CD1c-positive myeloid dendritic cell (primary cell): ENCODE data around the gene HSD11B1.
"Not testable (repeated sequence)": the region's sequence is repeated elsewhere in the genome, so short reads cannot be mapped to it uniquely, and the experiment has no call there.

ENCODE experiments used
- DNase-seq: peaks from one replicate; pipeline ENCODE4 v3.0.0-alpha.2; 2016; ENCODE audit errors: extremely low spot score

HSD11B1 gene

DNA sequence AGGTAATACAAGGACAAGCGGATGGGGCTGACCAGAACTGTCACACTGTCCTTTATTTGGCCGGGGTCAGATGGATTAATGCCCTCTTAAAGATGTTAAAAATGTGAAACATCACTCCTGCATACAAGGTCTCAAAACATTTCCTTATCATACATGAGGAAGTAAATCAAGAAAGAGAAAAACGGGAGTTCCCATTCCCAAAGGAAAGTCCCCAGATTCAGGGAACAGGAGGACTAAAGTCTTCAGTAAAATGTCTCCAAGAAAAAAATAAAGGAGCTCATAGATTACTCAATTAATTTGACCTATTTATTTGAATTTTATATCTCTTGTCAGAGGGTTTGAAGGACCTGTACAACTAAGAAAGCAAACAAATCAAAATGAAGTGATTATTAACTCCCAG, 13.4 kb upstream of the HSD11B1 start:
- DNase-seq: no peak

DNA sequence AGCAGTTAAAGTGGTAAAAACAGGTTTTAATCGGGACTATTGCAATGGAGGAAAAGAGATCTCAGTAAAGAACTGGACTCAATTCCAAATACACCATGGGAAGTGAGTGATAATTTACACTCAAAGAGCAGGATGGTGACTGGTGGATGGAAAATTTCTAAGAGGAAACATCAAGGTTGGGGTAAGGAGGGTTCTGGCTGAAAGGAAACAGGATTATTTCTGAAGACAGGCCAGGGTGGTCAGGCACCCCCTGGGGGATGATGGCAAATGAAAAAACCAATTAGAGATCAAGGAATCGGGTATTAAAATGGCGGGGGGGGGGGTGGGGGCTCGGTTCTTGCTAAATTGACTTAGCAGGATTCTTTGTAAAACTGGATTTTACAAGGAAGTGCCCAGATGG, 12.3 kb upstream of the HSD11B1 start:
- DNase-seq: no peak

DNA sequence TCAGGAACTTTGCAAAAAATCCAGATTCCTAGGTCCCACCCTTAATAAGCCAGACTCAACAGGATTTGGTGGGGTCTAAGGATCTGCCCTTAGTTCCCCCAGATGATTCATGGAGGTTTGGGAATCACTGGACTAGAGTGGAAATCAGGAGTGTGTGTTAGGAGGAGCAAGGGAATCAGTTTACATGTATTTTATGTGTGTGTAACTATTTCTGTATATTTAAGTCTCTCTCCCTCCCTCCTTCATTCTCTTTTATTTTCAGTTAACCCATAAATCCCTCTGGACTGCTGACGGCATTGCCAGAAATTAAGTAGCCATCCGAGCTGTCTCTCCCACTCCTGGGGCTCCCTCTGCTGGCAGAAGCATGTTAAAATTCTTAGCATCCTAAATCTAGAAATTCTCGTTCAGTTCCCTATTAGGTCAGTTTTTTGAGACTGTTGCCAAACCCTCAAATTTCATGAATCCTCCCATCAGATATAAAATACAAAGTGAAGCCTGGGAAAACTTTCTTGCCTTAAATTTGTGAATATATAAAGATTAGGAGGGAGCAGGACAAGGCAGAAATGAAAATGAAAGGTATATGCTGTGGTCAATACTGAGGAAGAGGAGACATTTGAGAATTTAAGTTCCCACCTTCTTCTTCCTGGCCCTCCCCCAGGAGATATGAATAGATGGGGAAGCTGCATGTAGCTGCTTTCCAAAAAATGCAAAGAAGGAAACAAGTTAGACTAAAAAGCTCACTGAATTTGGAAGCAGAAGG, 11.7 kb upstream of the HSD11B1 start:
- DNase-seq: peak; percentile 84

DNA sequence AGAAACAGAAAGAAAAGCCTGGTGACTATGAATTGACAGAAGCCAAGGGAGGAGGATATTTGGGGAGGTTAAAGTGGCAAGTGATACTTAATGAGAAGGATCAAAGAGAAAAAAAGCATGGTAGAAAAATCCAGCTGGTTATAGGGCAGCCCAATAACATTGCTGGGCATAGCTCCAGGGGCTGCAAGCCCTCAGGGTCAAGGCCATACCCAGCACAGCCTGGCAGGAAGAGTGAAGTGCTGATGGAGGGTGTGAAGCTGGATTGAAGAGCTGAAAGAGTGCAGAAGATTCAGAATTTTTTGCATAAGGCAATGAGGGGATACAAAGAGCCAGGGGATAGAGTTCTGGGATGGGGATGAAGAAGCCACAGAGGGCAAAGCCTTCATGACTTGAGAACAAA, 8.0 kb upstream of the HSD11B1 start:
- no peak for DNase-seq

DNA sequence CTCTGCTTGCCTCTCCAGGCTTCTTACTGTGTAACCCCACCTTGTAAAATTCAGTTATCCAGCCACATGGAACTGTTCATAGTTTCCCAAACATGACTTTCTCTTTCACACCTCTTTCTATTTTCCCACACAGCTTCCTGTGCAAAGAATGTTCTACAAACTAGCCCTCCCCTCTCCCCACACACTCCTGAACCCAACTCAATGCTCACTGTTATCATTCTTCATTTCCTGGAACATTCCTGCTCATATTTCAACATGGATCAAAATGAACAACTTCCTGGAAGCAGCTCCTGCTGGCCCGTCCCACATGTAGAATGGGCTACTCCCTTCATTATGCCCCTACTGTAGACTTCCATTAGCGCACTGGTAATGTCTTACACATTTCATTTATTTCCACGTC, 7.5 kb upstream of the HSD11B1 start:
- DNase-seq: no peak

DNA sequence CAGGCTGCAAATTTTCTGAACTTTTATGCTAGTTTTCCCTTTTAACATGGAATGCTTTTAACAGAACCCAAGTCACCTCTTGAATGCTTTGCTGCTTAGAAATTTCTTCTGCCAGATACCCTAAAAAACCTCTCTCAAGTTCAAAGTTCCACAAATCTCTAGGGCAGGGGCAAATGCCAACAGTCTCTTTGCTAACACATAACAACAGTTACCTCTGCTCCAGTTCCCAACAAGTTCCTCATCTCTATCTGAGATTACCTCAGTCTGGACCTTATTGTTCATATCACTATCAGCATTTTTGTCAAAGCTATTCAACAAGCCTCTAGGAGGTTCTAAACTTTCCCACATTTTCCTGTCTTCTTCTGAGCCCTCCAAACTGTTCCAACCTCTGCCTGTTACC, 4.0 kb upstream of the HSD11B1 start:
- not testable (repeated sequence) for DNase-seq

DNA sequence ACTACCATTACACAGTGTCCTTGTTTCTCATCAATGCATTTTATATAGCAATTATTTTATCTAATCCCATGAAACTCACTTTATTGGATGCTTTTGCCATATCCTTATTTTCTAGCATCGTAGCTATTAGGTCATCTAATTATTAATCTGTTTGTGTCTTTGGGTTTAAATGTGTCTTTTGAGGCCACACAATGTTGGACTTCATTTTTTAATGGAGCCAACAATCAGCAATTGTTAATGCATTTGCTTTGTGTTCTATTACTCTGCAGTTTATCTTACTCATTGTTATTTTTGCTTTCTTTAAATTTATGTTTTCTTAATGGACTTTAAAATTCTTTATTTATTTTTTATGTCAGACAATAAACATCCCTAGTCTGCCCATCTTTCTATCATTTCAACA, 1.8 kb upstream of the HSD11B1 start:
- no peak for DNase-seq

DNA sequence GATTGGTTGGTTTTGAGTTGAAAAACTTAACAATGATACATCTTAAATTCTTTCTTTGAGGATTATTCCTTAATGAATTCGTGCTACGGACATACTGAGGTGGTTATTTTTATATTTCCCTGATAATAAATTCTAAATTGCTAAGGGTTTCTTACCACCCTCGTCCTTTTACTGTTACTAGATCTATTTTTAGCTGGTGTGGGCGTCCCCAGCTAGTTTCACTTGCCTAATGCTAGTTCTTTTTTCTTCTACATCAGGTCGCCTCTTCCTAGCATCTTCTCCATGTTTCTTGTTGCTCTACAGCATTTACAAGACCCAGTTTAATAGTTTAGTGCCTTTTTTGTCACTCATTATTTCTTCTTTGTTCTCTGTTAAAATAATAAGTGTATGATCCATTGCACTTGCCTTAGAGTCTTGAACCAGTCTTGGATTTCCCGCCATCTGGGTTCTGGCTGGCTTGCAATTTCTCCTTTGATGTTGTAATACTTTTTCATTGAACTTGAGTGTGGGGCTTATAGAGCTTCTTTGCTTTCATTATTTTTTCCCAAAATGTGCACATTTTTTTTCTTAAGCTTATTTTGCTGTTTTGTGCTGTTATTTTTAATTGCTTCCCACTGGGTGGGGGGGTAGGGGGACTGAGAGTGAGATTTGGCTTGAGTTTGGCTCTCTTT, 677 bp upstream of the HSD11B1 start:
- DNase-seq: peak; percentile 61

DNA sequence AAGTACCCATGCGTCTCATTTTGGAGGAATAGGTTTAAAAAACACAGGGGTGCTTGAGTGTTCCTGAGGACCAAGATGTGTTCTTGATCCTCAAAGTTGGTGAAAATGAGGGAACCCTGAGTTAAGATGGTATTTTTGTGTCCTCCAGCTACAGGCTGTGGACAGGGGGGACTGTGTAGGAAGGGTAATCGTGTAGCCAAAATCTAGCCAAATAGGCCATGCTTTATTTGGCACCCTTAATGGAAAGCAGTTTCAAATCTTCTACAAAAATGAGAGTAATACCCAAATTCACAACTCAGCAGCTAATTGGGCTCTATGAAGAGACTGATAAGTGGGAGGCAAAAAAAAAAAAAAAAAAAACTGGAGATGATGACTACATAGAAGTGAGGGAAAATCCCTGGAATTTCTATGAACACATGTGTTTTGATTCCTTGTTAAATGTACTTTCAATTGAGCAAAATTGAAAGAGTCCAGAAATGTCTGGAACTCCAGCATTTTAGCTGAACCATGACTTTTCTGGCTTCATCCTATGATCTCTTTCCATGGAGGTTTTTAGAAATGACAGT, 470 bp downstream of the HSD11B1 start:
- no peak for DNase-seq

DNA sequence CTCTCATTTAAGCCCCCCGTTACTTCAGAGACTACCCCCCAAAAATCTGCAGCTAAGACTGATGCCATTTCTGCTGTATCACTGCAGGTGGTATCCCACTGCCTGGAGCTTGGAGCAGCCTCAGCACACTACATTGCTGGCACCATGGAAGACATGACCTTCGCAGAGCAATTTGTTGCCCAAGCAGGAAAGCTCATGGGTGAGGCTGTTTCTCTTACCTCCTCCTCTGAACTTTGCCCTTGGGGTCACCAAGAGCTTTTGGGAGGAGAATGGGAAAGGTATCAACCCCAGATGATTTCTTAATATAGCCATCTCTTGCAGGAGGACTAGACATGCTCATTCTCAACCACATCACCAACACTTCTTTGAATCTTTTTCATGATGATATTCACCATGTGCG, 2.0 kb downstream of the HSD11B1 start:
- DNase-seq: no peak

DNA sequence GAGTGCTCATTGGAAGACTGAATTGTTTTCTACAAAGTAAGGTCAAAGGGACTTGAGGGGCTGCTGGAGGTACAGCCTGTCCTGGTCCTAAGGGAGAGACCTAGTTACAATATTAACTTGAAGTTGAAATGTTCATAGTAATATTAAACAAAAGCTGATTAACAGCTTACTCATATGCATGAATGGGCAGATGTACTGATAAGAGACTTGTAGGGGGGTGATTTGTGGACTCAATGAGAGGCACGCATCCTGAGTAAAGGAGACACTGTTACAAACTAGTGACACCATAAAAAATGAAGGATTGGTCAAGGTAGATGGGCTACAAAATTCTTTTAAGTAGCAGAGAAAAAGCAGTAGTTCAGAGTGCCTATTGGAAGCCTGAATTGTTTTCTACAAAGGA, 2.7 kb downstream of the HSD11B1 start:
- no peak for DNase-seq

DNA sequence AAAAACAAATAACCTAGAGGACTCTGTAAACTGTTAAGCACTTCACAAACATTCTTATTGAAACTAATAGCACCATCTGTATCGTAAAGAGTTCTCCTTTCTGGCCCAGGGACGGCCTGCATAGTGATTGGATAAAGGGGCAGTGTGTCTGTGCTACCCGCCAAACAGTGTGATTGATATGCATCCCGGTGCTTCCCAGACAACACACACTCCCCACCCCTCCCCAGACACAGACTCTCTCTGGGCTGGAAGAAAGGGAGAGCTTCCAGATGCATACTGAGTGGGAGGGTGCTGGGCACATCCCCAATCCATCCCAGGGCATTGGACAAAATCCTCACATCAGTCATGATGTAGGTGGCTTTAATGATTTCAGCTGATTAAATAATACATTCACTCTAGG, 3.7 kb downstream of the HSD11B1 start:
- DNase-seq: no peak

DNA sequence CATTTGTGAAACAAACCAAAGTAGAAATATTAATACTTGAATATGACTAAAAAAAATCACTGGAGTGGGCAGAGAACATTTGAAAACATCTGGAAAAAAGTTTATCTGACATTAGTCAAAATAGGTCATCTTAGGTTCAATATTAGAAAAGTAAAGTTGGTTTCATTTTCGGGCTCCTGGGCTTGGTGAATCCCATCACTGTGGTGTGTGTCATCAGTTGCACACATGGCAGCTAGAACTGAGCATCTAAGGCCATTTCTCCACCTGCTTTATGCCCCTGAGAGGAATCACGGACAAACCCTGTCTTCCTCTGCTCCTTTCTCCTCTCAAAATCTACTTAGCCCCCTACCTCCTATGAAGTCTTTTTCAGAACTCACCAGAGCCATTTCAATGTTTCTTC, 5.4 kb downstream of the HSD11B1 start:
- no peak for DNase-seq

DNA sequence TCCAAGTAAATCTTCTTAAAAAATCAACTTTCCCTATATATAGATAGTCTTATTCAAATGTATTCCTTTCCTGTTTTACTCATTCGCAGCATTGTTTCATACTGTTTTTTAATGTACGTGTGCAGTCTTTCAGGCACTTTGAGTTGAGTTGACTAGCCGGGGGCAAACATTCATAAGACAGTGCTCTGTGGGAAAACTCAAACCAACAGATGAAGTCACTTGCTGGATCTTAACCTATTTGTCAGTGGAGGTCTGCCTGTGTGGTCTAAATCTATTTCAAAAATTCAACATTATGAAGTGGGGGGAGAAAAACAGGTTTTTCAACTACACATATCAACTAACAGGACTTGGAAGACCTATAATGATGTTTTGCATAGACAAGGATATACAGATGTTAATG, 6.2 kb downstream of the HSD11B1 start:
- no peak for DNase-seq

DNA sequence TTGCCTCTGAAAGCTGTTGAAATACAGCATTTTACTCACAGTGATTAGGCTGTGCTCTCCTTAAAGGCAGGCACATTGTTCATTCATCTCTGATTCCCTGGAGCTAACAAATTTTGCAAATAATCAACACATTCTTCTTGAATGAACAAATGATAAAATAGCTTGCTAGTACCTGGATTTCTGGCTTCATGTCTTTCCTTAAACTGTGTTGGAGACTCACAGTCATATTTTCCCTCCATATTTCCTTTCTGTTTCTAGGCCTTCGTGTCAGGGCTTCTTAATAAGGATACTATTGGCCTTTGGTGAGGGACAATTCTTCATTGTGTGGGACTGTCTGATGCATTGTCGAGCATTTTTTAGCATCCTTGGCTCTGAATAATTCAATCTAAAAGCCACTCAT, 9.7 kb downstream of the HSD11B1 start:
- DNase-seq: no peak

DNA sequence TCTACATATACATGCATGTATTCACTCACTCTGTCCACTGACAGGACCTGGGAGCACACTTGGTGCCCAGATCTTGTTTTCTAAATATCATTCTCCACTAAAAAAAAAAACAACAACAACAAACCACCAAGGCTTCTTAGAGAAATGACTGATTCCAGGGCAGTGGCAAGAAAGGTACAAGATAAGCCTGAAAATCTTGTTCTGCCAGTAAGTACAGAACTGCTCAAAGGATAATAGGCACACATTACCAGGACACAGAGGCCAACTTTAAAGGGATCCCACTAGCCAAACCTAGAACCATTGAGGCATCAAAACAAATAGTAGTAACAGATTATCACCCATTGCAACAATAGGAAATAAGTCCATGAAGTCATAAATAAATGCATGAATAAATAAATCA, 10.7 kb downstream of the HSD11B1 start:
- no peak for DNase-seq

DNA sequence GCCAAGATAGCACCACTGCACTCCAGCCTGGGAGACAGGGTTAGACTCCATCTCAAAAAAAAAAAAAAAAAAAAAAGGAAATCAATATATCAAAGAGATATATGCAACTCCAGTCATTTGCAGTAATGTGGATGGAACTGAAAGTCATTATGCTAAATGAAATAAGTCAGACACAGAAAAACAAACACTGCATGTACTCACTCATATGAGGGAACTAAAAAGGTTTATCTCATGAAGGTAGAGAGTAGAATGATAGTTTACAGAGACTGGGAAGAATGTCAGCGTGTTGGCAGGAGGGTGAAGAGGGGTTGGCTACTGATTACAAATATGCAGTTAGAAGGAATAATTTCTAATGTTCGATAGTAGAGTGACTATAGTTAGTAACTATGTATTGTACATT, 13.2 kb downstream of the HSD11B1 start:
- DNase-seq: no peak

DNA sequence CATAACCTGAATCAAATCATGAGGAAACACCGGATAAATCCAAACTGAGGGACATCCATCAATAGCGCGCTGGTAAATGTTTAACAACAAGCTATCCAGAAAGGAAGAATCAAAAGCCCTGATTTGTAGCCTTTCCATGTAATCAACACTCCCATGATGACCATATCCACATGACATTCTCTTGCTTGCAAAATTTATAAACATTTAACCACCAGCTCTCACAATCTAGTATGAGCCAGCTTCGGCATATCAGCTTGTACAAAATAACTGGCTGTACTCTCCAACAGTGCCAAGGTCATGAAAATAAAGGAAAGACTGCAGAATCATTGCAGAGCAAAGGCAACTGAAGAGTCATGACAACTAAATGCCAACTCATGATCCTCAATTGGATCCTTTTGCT, 15.7 kb downstream of the HSD11B1 start:
- DNase-seq: no peak

DNA sequence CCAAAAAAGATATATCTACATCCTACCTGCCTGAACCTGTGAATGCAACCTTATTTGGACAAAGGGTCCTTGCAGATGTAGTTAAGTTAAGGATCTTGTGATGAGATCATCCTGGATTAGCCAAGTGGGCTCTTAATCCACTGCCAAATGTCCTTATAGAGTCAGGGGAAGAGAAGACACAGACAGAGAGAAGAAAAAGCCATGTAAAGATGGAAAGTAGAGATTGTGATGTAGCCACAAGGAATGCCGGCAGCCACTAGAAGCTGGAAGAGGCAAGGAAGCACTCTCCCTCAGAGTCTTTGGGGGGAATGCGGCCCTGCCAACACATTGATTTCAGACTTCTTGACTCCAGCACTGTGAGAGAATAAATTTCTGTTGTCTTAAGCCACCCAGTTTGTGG, 16.2 kb downstream of the HSD11B1 start:
- DNase-seq: no peak

DNA sequence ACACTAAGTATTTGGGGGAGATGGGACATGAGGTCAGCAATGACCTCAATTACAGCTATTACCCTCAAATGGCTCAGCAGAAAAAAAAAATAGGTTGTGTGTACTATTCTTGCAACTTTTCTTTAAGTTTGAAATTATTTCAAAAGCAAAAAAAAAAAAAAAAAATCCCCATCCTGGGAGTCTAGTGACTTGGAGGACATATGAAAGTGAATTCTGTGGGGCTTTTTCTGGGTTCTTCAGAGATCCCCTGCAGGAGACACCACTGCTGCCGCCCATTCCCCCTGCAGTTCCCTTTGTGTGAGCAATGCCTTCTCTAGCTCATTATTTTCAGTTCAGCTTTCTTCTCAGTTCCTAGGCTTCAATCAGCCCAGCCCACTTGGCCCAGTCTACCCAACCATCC, 16.7 kb downstream of the HSD11B1 start:
- peak; percentile 46 for DNase-seq

DNA sequence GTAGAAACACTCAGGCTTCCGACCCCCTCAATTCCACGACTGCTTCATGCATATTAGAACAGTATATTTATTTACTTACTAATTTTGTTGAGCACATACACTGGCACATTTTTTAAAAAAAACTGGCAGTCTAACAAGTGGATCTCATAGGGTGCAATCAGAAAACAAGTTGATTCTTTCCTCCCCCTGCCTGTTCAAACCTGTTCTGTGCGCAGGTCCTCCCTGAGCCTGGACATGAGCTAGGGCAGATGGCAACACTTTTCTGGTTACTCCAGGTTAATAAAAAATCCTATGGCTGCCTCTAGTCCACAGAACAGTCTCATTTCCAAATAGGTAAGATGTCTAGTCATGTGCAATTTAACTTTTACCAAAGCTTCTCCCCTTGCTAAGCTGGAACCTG, 18.6 kb downstream of the HSD11B1 start:
- no peak for DNase-seq

DNA sequence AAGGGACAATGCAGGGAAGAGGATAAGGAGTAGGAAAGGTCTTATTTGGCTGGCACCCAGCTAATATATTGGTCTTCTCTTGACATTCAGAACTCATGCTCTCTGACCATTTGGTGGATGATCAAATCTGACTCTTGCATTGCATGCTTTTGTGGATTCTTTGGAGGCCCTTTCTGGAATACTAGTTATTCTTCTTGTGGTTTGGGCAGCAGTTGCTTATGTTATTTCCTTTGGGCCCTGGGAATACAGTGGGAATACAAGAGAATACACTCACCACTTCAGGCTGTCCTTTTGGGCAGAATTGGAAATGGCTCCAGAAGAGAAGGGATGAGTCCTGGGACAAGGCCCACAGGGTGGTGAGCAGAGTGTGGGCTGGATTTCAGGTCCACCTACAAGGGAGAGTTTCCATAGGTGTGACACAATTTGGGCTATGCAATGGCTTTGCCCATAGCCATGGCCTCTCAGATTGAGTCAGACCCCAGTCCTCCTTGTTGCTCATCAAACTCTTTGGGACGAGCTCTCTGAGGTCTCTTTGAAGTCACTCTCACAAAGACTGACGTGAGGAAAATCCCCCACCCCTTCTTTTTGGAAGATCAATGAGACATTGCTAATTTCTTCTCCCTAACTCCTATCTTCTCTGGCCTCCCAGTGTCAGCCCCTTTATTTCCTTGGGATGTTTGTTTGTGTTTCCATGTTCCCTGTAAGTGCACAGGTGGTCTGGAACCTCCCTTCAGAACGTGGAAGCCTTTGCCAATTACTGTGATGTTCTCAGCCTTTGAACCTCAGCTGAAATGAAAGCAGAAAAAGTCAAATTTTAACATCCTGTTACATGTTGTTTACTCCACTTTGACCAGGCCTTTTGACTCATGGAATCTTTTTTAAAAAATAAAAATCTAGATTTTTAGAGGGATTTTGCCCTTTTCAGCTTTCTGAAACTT, 19.4 kb downstream of the HSD11B1 start:
- no peak for DNase-seq
